ENCODE data around the gene SLC22A12.

The SLC22A12 gene

DNA sequence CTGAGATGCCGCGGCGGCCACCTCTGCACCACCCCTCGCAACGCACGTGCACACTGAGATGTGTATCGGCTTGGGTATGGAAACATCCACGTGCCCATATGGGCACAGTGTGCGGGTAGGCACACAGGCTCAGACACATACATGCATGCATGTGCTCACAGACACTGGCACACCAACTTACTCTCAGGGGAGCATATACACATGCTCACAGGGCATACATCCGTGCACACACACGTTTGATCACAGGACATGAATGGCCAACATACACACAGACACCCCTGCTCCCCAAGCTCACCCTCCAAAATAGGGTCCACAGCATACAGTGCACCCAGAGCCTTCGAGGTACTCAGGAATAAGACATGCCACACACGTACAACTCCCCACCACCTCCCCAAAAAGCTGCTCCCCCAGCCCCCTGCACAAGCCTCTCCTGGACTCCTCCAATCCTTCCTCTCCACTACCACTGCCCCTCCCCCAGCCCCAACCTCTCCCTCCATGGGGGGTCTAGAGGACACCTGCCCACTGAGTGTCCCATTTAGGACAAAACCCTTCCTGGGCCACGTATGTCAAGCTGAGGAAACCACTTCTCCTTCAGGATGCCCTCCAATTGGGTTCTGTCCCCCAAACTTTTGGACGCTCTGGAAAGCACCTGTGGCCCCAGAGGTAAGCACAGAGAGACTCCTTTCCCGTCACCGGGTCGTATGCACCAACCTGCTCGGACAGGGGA lies 53.1 kb downstream of the SLC22A12 start:
- no peak for FAIRE-seq

DNA sequence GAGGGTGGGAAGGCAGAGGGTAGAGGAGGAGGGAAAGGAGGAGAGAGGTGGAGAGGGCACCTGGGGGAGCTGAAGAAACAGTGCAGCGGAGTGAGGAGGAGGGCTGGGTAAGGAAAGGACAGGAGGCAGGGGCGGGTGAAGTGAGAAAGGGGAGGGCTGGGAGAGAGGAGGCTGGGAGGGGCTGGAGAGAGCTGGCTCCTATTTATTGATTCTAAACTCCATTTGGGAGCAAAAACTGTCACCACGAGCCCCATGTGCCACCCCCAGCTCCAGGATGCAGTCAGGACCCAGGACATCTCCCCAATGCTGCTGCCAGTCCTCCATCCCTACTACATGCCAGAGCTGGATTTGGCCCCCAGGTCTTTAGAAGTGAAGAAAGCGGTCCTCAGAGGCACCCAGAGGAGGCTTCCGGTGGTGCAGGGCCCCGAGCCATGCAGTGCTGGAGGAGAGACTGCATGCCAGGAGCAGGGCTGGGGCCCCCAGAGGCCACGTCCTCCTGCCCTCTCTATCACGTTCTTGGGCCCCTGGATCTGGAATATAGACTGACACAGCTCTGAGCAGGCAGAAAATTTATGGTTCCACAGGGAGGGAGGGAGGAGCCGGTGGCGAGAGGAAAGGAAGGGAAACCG lies 53.7 kb downstream of the SLC22A12 start:
- no peak for DNase-seq (ENCODE audit: low spot score)
- FAIRE-seq, result no peak

More for the DNA sequence above, 53.1 kb downstream of the SLC22A12 start:
- no peak for DNase-seq (ENCODE audit: low spot score)

DNA sequence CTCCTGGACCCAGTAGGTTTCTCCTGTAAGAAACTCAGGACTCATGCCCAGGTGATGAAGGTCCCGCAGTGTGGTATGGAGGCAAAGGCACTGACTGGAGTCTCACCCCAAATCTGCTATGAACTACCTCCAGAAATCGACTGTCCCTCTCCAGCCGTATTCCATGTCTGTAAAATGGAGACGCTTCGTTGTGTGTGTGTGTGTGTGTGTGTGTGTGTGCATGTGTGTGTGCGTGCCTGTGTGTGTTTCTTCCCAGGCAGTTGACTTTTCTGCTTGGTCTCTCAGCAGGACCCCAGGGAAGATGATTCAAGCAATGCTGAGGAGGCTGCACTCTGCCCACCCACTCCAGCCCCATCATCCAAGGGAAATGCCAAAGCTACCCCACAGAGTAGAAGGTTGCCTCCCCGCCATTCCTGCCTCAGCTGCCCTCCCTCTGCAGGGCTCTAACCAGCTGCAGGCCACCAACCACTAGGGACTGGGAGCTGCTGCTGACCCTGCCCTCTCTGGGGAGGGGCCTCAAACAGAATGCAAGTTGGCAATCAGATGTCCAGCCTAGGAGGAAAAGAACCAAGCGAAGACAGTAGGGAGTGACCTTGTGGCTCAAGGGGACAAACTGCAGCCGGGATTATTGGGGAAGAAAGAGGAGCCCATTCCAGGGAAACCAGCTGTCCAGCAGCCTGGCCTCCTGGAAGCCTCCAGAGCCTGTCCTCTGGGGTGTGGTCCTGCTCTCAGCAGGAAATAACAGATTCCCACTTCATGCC lies 56.2 kb downstream of the SLC22A12 start:
- FAIRE-seq (no peak), DNase-seq (ENCODE audit: low spot score) (no peak)

DNA sequence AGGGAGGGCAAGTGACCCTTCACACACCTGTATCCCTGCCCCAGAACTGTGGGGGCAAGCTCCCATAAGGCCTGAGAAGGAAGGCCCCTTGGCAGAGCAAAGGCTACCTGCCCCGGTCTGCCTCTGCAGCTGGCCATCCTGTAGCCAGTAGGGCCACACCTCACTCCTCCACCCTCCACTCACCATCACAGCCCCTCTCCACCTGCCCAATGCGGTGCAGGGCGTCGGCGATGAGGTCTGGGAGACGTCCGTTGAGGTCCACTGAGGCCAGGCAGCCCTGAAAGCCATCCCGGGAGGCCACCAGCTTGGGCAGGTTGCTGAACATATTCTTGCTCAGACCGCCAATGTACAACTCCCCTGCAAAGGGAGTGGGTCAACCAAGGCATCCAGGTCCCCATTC lies 57.5 kb downstream of the SLC22A12 start:
- FAIRE-seq (no peak), DNase-seq (ENCODE audit: low spot score) (no peak)

DNA sequence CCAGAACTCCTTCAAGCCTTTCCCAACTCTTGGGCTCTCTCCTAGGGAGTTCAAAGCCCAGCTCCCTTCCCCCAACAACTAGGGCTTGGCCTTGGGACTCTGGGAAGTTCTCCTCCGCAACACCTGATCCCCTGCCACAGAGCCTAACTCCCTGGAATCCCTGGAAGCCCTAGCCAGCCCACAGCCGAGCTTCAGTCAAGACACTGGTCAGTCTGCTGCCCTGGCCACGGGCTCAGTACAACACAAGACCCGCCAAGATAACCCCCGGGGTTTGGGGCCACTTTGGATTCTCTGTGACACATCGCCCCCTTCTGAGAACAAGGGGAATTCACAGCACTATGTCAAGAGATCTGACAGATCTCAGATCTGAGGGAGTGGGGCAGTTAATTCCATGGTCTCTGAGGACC lies 58.3 kb downstream of the SLC22A12 start:
- DNase-seq (ENCODE audit: low spot score) (no peak), FAIRE-seq (no peak)

DNA sequence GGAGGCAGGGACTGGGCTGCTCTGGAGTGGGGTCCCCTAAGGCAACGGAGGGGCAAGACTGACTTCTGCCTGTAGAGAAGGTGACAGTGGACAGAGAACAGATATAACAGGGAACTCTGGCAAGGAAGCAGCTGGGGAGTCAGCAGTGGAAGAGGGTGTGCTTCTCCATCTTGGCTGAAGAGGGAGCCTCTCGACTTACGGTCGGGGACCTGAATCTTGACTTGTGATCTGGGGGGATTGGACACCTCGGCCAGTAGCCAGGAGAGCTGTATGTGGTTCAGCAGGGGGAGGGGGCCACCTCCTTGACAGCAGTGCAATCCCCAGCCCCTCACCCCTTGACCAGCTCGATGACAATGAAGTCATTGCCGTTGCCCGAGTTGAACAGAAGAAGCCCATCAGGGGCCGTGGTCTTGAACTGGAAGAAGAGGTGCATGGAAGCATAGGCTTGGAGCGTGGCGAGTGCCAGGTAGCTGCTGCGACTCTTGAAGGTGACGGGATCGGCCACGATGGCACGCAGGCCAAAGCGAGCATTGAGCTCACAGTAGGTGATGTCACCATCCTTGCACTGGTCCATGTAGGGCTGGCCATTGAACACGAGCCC lies 60.0 kb downstream of the SLC22A12 start:
- FAIRE-seq (no peak), DNase-seq (ENCODE audit: low spot score) (no peak)

Measured in RCC 7860 (cell line).